K562 (cell line): Measurements from ENCODE around the gene MX1. TPM values are rescaled to one million over a fixed set of nuclear protein-coding genes. Genes with fewer than 3 reads are reported as not detected.

Experiments
- ATAC-seq: fragments of 200-7000 bp; cut with Tn5 transposase; 3 replicates; pipeline ENCODE4 v1.9.1; 2020; ENCODE audit warnings: moderate library complexity
- BruUV-seq: library from RNA; stranded (reverse); fragments of 400-500 nt; replicated peaks from 2 replicates; lab custom pipeline; 2021; lab: Mats Ljungman, UMichigan
- CTCF ChIA-PET: fragments of 300-600 bp; formaldehyde crosslinking; extraction: SDS; loops from one replicate; lab custom pipeline; 2021; ENCODE audit warnings: low intra/inter-chr PET ratio; lab: Yijun Ruan, JAX
- POLR2A ChIA-PET: fragments of 300-600, 350-650 bp; sonication (Branson Sonifier 250); formaldehyde crosslinking; extraction: SDS; loops from one replicate; lab custom pipeline; 2021; ENCODE audit warnings: antibody characterized with exemption, inconsistent platforms; lab: Yijun Ruan, JAX
- DNase-seq, 4 experiments: peaks; one replicate each; pipeline versions ENCODE4 v3.0.0 to v3.0.0-alpha.2; 2011 to 2018; ENCODE audit warnings: low spot score in 3 of 4, mixed read lengths in 3 of 4; ENCODE audit errors: extremely low read depth in 1 of 4
- FAIRE-seq: peaks from 2 replicates; lab custom pipeline; 2011; peaks lifted over from hg19 to GRCh38; lab: Jason Lieb, UNC
- H2AFZ ChIP-seq: 2 replicates; pipeline ENCODE4 v1.6.0; 2011; ENCODE audit warnings: low read depth, low read length, control low read depth, inconsistent platforms
- H3K27ac ChIP-seq: fragments of 200-600 bp; 3 replicates; pipeline ENCODE4 v1.8.0; 2011; ENCODE audit warnings: low read depth, mild to moderate bottlenecking, control low read depth, inconsistent platforms, low read length, moderate library complexity, mixed read lengths; ENCODE audit errors: extremely low read depth
- H3K27me3 ChIP-seq, 2 experiments: fragments of 300-600 bp in 1 of 2; 2 replicates in 1 of 2; 3 replicates in 1 of 2; pipeline versions ENCODE4 v1.6.0 to v1.8.0; 2011; ENCODE audit warnings: inconsistent platforms in 2 of 2, low read length in 2 of 2, mild to moderate bottlenecking in 1 of 2, mixed read lengths in 1 of 2, moderate library complexity in 1 of 2; ENCODE audit not compliant: control insufficient read depth in 2 of 2, insufficient read depth in 2 of 2
- H3K36me3 ChIP-seq: fragments of 300-600 bp; 3 replicates; pipeline ENCODE4 v1.8.0; 2011; ENCODE audit warnings: mild to moderate bottlenecking, low read length, inconsistent platforms; ENCODE audit not compliant: control insufficient read depth, insufficient read depth
- H3K4me1 ChIP-seq, 2 experiments: fragments of 200-600 bp in 1 of 2; replicated peaks in 1 of 2; 2 replicates in 1 of 2; 3 replicates in 1 of 2; pipeline versions ENCODE4 v1.5.1 to v1.8.0; 2011; ENCODE audit warnings: inconsistent platforms in 2 of 2, low read length in 2 of 2, mild to moderate bottlenecking in 1 of 2, mixed read lengths in 1 of 2, moderate library complexity in 1 of 2; ENCODE audit not compliant: control insufficient read depth in 2 of 2, insufficient read depth in 2 of 2
- H3K4me2 ChIP-seq: 2 replicates; pipeline ENCODE4 v1.6.1; 2011; ENCODE audit warnings: low read length, control low read depth, inconsistent platforms, mixed read lengths; ENCODE audit not compliant: insufficient read depth
- H3K4me3 ChIP-seq: fragments of 200-600 bp; sonication (generic), shearing (Covaris generic); 2 replicates; pipeline ENCODE4 v1.5.1; 2016; ENCODE audit warnings: control low read depth, inconsistent platforms
- H3K79me2 ChIP-seq: fragments of 200-600 bp; 3 replicates; pipeline ENCODE4 v1.8.0; 2011; ENCODE audit warnings: low read length, inconsistent platforms; ENCODE audit not compliant: control insufficient read depth, insufficient read depth
- H3K9ac ChIP-seq, 2 experiments: 2 replicates each; pipeline versions ENCODE4 v1.6.0 to v1.6.1; 2011; ENCODE audit warnings: low read depth in 2 of 2, low read length in 2 of 2, control low read depth in 1 of 2, inconsistent platforms in 1 of 2, mild to moderate bottlenecking in 1 of 2, mixed read lengths in 1 of 2; ENCODE audit not compliant: insufficient read depth in 1 of 2
- H3K9me1 ChIP-seq: one replicate; pipeline ENCODE4 v1.6.0; 2011; ENCODE audit warnings: inconsistent platforms, mild to moderate bottlenecking, low read length, moderate library complexity; ENCODE audit not compliant: control insufficient read depth, insufficient read depth
- H3K9me3 ChIP-seq: replicated peaks from 2 replicates; pipeline ENCODE4 v1.5.1; 2011; ENCODE audit warnings: low read depth, low read length, inconsistent platforms; ENCODE audit not compliant: control insufficient read depth, insufficient read depth
- H4K20me1 ChIP-seq: replicated peaks from 2 replicates; pipeline ENCODE4 v1.6.1; 2011; ENCODE audit warnings: low read length, inconsistent platforms, mixed read lengths; ENCODE audit not compliant: control insufficient read depth, insufficient read depth
- BACH1 ChIP-seq: fragments of 200-800 bp; sonication (Bioruptor generic); IDR thresholded peaks from 2 replicates; pipeline ENCODE4 v1.6.1; 2016; ENCODE audit warnings: missing genetic modification characterization, missing compliant biosample characterization
- E4F1 ChIP-seq: fragments of 250-450 bp; sonication (Bioruptor Pico); IDR thresholded peaks from 2 replicates; pipeline ENCODE4 v1.5.0; 2021; ENCODE audit warnings: mild to moderate bottlenecking, borderline replicate concordance
- ELK1 ChIP-seq: sonication (generic); formaldehyde crosslinking; IDR thresholded peaks from 2 replicates; pipeline ENCODE4 v1.8.1; 2022; ENCODE audit warnings: missing genetic modification reagents
- JUND ChIP-seq, 2 experiments: IDR thresholded peaks; 2 replicates in 1 of 2; 3 replicates in 1 of 2; pipeline ENCODE4 v1.6.1; 2011; ENCODE audit warnings: borderline replicate concordance in 2 of 2, low read depth in 2 of 2, low read length in 2 of 2, improper control_type of control experiment in 1 of 2, missing biosample characterization in 1 of 2, missing genetic modification characterization in 1 of 2, missing genetic modification reagents in 1 of 2
- LEF1 ChIP-seq: fragments of 450-650 bp; IDR thresholded peaks from 2 replicates; pipeline ENCODE4 v1.6.1; 2016; ENCODE audit warnings: mild to moderate bottlenecking
- MBD2 ChIP-seq: sonication (generic); IDR thresholded peaks from 2 replicates; pipeline ENCODE4 v1.6.1; 2016; ENCODE audit warnings: low read depth, borderline replicate concordance
- MXI1 ChIP-seq: IDR thresholded peaks from 2 replicates; pipeline ENCODE4 v1.6.1; 2011; ENCODE audit warnings: low read depth, mild to moderate bottlenecking, improper control_type of control experiment, low read length
- NCOR1 ChIP-seq: fragments of 450-650 bp; IDR thresholded peaks from 2 replicates; pipeline ENCODE4 v1.6.1; 2016; ENCODE audit warnings: mild to moderate bottlenecking, moderate library complexity
- NFYB ChIP-seq: IDR thresholded peaks from 2 replicates; pipeline ENCODE4 v1.6.1; 2011; ENCODE audit warnings: mild to moderate bottlenecking, moderate library complexity; ENCODE audit not compliant: insufficient read length; ENCODE audit errors: extremely low read depth
- NR3C1 ChIP-seq: sonication (generic); formaldehyde crosslinking; IDR thresholded peaks from 2 replicates; pipeline ENCODE4 v1.8.1; 2022; ENCODE audit warnings: missing genetic modification reagents
- POLR2B ChIP-seq: fragments of 450-650 bp; IDR thresholded peaks from 2 replicates; pipeline ENCODE4 v1.6.1; 2018; ENCODE audit warnings: low read depth; ENCODE audit not compliant: partially characterized antibody
- SIX5 ChIP-seq, 2 experiments: IDR thresholded peaks; 2 replicates each; pipeline ENCODE4 v1.6.1; 2011; ENCODE audit warnings: low read length in 2 of 2, borderline replicate concordance in 1 of 2, low read depth in 1 of 2, mild to moderate bottlenecking in 1 of 2, moderate library complexity in 1 of 2; ENCODE audit not compliant: insufficient read depth in 1 of 2
- TSHZ1 ChIP-seq: fragments of 250-450 bp; sonication (Bioruptor Pico); IDR thresholded peaks from 2 replicates; pipeline ENCODE4 v1.4.0; 2020; ENCODE audit warnings: mild to moderate bottlenecking, moderate library complexity
- WGBS: fragments of 100-300 bp; shearing (Covaris generic); methylation state at CpG from one replicate; pipeline ENCODE4 v1.1.6; 2016; ENCODE audit warnings: low coverage, mixed read lengths; ENCODE audit not compliant: insufficient coverage; ENCODE audit errors: missing lambda C conversion rate; 5-methylcytosine and 5-hydroxymethylcytosine counted together
- in situ Hi-C: fragments of 300-500 bp; cut with MboI; formaldehyde crosslinking; loops from 4 replicates; pipeline ENCODE4 v1.15.0; 2018; ENCODE audit warnings: inconsistent platforms, mixed read lengths
- intact Hi-C: fragments of 100-400 bp; cut with micrococcal nuclease; formaldehyde crosslinking; loops from 2 replicates; pipeline ENCODE4 v1.14.2; 2022
- polyA plus RNA-seq, 8 experiments: library from polyadenylated mRNA; depleted of rRNA in 4 of 8; stranded (reverse) in 5 of 8; unstranded in 3 of 8; fragments of >200 nt; fragmentation: Nextera tagmentation in 2 of 8; fragmentation: Illumina TruSeq in 1 of 8; extraction: Ambion mirVana in 2 of 8; extraction: Trizol in 1 of 8; gene quantifications; 2 replicates each; pipeline versions ENCODE4 v1.2.1 to v1.2.3, GENCODE V29; 2011 to 2014; ENCODE audit warnings: inconsistent platforms in 1 of 8, missing spikeins in 1 of 8
- total RNA-seq, 7 experiments: library from RNA; depleted of rRNA in 6 of 7; stranded (reverse); fragments of >200 nt in 6 of 7; fragmentation: Illumina TruSeq in 2 of 7; extraction: Trizol in 2 of 7; gene quantifications; 2 replicates each; pipeline versions ENCODE4 v1.2.1 to v1.2.3, GENCODE V29; 2011 to 2021; ENCODE audit warnings: low replicate concordance in 1 of 7

Gene MX1
- total and polyA plus RNA-seq, 9 of the 15 experiments (the other 6 are each of a cell fraction or from before 2014, with no cell fraction given): 0.07 to 0.51 (median 0.21) TPM; not detected in 5

GRCh38 chr21:41387042-41387819, 38.8 kb upstream of the MX1 start (continued):
- TF ChIP-seq MXI1 (no peak), NCOR1 (no peak), ELK1 (CRISPR knock-in tag) (no peak), POLR2B (no peak), NR3C1 (CRISPR knock-in tag) (no peak), LEF1 (no peak)

- Histone ChIP-seq H3K9ac (no peak overlapping the region; a peak in 1 of 4 replicates), H3K27me3 (peaks cover 12 to 31% of the 10 kb centered on the region in 2 experiments; a peak in 4 of 5 replicates), H3K4me3 (no peak overlapping the region), H3K9me3 (no peaks in the 10 kb centered on the region), H3K4me2 (no peak overlapping the region), H3K9me1 (no peaks in the 10 kb centered on the region), H3K36me3 (no peaks in the 10 kb centered on the region), H3K4me1 (no peaks in the 10 kb centered on the region), H4K20me1 (no peaks in the 10 kb centered on the region), H2AFZ (no peak overlapping the region), H3K79me2 (no peaks in the 10 kb centered on the region), H3K27ac (no peak overlapping the region)
- FAIRE-seq: no peak
- BruUV-seq: no TSS peak
- intact Hi-C loops: no loop called here
- no peak for DNase-seq
- 0% methylated on average over 8 of the region's 8 CpGs for WGBS
- ATAC-seq: no peak; the same call in 2 of the 3 replicates
- in situ Hi-C loops: no loop called here
- ChIA-PET POLR2A (no interaction called here), CTCF (no interaction called here)
- TF ChIP-seq NFYB: no peak
- TF ChIP-seq MBD2: no peak
- TF ChIP-seq BACH1 (tag): no peak
- no peak for TF ChIP-seq SIX5 (IDR thresholded peaks at IDR 0.05; ENCODE audit: borderline replicate concordance in 1 of 2, insufficient read depth in 1 of 2, low read depth in 1 of 2, low read length in 2 of 2)
- no peak for TF ChIP-seq JUND (IDR thresholded peaks at IDR 0.05; ENCODE audit: borderline replicate concordance, low read depth, low read length)
- TF ChIP-seq JUND (tag; IDR thresholded peaks at IDR 0.05; ENCODE audit: borderline replicate concordance, low read depth, low read length): no peak
- no peak for TF ChIP-seq E4F1 (CRISPR knock-in tag)
- no peak for TF ChIP-seq TSHZ1 (CRISPR knock-in tag)
Measured at GRCh38 chr21:41387824-41388223, 38.2 kb upstream of the MX1 start.
